Measurements from ENCODE around the gene PATE3.

PATE3 gene

GRCh38 chr11:125835748-125836147, 47.8 kb downstream of the PATE3 start:
- H3K4me1 ChIP-seq (ENCODE audit: control insufficient read depth, insufficient read depth, low read length, unreplicated experiment): no peaks in the 10 kb centered on the region
- no peak overlapping the region for H3K27ac ChIP-seq (ENCODE audit: low read depth, low read length)
- H3K4me3 ChIP-seq (ENCODE audit: low read depth, low read length): no peak overlapping the region
- H3K79me2 ChIP-seq (ENCODE audit: control insufficient read depth, insufficient read depth, low read length, unreplicated experiment): no peaks in the 10 kb centered on the region
- no peaks in the 10 kb centered on the region for H3K36me3 ChIP-seq (ENCODE audit: insufficient read depth, low read length)
- H3K27me3 ChIP-seq (ENCODE audit: insufficient read depth, low read length): no peaks in the 10 kb centered on the region
- H2AFZ ChIP-seq (ENCODE audit: low read length, unreplicated experiment): no peak overlapping the region

Measured in ACC112 (cell line).